Testis (tissue), 5 donors: ENCODE measurements around the gene NOX3. TPM values are rescaled to one million over a fixed set of nuclear protein-coding genes. Genes with fewer than 3 reads are reported as not detected.

Experiments used
- DNase-seq: peaks from one replicate; pipeline ENCODE4 v3.0.0-alpha.2; 2019
- H3K27ac ChIP-seq, 2 donors: fragments of 200-600 bp; sonication (generic); one replicate each; pipeline ENCODE4 v1.5.1; 2019
- H3K27me3 ChIP-seq: fragments of 200-600 bp; sonication (generic); one replicate; pipeline ENCODE4 v1.5.1; 2019
- H3K36me3 ChIP-seq: fragments of 200-600 bp; sonication (generic); one replicate; pipeline ENCODE4 v1.5.1; 2017; ENCODE audit warnings: low read depth; ENCODE audit errors: missing control alignments
- H3K4me1 ChIP-seq: fragments of 200-600 bp; sonication (generic); one replicate; pipeline ENCODE4 v1.5.1; 2019
- H3K4me3 ChIP-seq, 2 donors: fragments of 200-600 bp; sonication (generic); one replicate each; pipeline ENCODE4 v1.5.1; 2017 to 2019
- H3K9me3 ChIP-seq: fragments of 200-600 bp; sonication (generic); one replicate; pipeline ENCODE4 v1.5.1; 2017
- POLR2A ChIP-seq: fragments of 450-650 bp; IDR thresholded peaks from one replicate; pipeline ENCODE4 v1.6.1; 2017; ENCODE audit warnings: antibody characterized with exemption, mild to moderate bottlenecking, moderate library complexity
- WGBS, 2 donors: methylation state at CpG; one replicate each; pipeline ENCODE4 v1.1.5; 2018; 5-methylcytosine and 5-hydroxymethylcytosine counted together
- intact Hi-C: fragments of 100-400 bp; cut with DNase I; formaldehyde crosslinking; loops from one replicate; pipeline ENCODE4 v1.15.1; 2023; ENCODE audit warnings: low total_unique reads
- long read RNA-seq, 2 donors: transcript quantifications; one replicate each; lab custom pipeline, GENCODE V29; 2026
- polyA plus RNA-seq: library from polyadenylated mRNA; stranded (reverse); fragments of 350-450 nt; fragmentation: Illumina TruSeq; extraction: RNeasy Lipid Tissue Mini Kit (QIAGEN cat#74804); gene quantifications from one replicate; pipeline ENCODE4 v1.2.3, GENCODE V29; 2014; ENCODE audit warnings: low read depth, low replicate concordance; ENCODE audit not compliant: insufficient read depth
- total RNA-seq, 2 donors: library from RNA; depleted of rRNA; stranded (reverse); fragments of >200 nt; gene quantifications; one replicate each; pipeline ENCODE4 v1.2.3, GENCODE V29; 2016
- TF ChIP-seq, protein P1 (sequence below), 3 experiments: fragments of 450-650 bp in 2 of 3; fragments of 200-600 bp in 1 of 3; sonication (generic) in 1 of 3; IDR thresholded peaks; one replicate each; pipeline ENCODE4 v1.5.1; 2016 to 2019; ENCODE audit warnings: antibody characterized with exemption in 3 of 3, mild to moderate bottlenecking in 2 of 3, moderate library complexity in 1 of 3

Gene NOX3
- total RNA-seq (not detected), polyA plus RNA-seq (not detected)
- long read RNA-seq, donor 1 = 0 reads
- long read RNA-seq, donor 2 = 0 reads

- no peak for TF ChIP-seq POLR2A
- TF ChIP-seq, protein P1, sequence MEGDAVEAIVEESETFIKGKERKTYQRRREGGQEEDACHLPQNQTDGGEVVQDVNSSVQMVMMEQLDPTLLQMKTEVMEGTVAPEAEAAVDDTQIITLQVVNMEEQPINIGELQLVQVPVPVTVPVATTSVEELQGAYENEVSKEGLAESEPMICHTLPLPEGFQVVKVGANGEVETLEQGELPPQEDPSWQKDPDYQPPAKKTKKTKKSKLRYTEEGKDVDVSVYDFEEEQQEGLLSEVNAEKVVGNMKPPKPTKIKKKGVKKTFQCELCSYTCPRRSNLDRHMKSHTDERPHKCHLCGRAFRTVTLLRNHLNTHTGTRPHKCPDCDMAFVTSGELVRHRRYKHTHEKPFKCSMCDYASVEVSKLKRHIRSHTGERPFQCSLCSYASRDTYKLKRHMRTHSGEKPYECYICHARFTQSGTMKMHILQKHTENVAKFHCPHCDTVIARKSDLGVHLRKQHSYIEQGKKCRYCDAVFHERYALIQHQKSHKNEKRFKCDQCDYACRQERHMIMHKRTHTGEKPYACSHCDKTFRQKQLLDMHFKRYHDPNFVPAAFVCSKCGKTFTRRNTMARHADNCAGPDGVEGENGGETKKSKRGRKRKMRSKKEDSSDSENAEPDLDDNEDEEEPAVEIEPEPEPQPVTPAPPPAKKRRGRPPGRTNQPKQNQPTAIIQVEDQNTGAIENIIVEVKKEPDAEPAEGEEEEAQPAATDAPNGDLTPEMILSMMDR (IDR thresholded peaks at IDR 0.05) = no peak
- Histone ChIP-seq H3K27ac (no peak within 1 kb of the TSS), H3K9me3 (no peaks in the 10 kb centered on the region), H3K4me1 (no peaks in the 10 kb centered on the region), H3K36me3 (no peaks in the 10 kb centered on the region), H3K4me3 (no peak within 1 kb of the TSS), H3K27me3 (no peaks in the 10 kb centered on the region)
- DNase-seq = no peak
- WGBS, 2 donors = 85 to 87% methylated on average over 5 of the region's 5 CpGs
- intact Hi-C loops = no loop called here
These were observed at the start of gene NOX3 for GRCh38 chr6:155455766-155456165. Gene NOX3, minus strand, starts transcription at chr6:155455839. Its CDS starts 39 bp downstream, at chr6:155455800.

- peaks cover 9% of the 10 kb centered on the region for H3K4me1 ChIP-seq
- TF ChIP-seq, protein P1 (IDR thresholded peaks at IDR 0.05) = no peak
- no peak for TF ChIP-seq POLR2A
- H3K27me3 ChIP-seq = no peaks in the 10 kb centered on the region
- WGBS, 2 donors = 40 to 44% methylated on average over 5 of the region's 5 CpGs
- H3K36me3 ChIP-seq = no peaks in the 10 kb centered on the region
- no peak for DNase-seq
- H3K4me3 ChIP-seq = no peak overlapping the region
- H3K27ac ChIP-seq = no peak overlapping the region
- intact Hi-C loops = no loop called here
- no peaks in the 10 kb centered on the region for H3K9me3 ChIP-seq
These were observed 49.4 kb upstream of the NOX3 start for GRCh38 chr6:155504848-155505607.

DNA sequence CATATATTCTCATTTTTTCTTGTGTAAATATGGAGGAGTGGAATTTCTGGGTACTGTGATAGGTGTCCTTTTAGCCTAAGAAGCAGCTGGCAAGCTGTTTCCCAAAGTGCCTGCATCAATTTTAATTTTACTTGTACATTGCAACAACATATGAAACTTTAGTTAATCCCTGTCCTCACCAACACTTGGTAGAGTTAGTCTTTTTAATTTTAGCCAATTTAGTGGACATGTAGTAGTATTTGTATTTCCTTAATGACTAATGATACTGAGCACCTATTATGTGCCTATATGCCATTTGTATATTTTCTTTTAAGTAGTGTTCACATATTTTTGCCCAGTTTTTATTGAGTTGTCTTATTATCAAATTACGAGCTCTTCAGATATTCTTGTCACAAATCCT lies 46.8 kb upstream of the NOX3 start:
- no peak overlapping the region for H3K27ac ChIP-seq
- TF ChIP-seq POLR2A = no peak
- TF ChIP-seq, protein P1 (IDR thresholded peaks at IDR 0.05) = no peak

DNA sequence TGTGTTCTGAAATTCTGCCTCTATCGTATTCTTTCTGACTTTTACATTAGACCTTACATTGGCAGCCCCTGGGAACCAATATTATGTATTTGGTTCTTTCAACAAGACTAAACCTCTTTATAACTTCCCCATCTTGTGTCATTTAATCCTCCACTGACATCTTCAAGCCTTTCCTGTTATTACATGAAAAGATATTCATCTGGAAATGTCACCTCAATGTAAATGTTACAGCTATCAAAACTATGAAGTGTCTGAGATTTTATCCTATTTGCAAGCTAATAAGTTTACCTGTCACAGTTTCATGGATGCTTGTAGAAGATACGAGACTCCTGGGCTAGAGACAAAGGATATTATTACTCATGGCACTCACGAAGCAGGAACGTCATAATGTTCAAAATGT lies 43.9 kb upstream of the NOX3 start:
- no peak for DNase-seq
- WGBS, 2 donors = 95 to 96% methylated on average over 4 of the region's 4 CpGs
- H3K4me1 ChIP-seq = peaks cover 7% of the 10 kb centered on the region
- H3K27me3 ChIP-seq = no peaks in the 10 kb centered on the region
- intact Hi-C loops = no loop called here
- no peak overlapping the region for H3K4me3 ChIP-seq
- no peak for TF ChIP-seq POLR2A
- TF ChIP-seq, protein P1 (IDR thresholded peaks at IDR 0.05) = no peak
- no peaks in the 10 kb centered on the region for H3K9me3 ChIP-seq
- H3K36me3 ChIP-seq = no peaks in the 10 kb centered on the region
- no peak overlapping the region for H3K27ac ChIP-seq

More for the DNA sequence above, 46.8 kb upstream of the NOX3 start:
- intact Hi-C loops = no loop called here
- Histone ChIP-seq H3K27me3 (no peaks in the 10 kb centered on the region), H3K4me3 (no peak overlapping the region), H3K9me3 (no peaks in the 10 kb centered on the region), H3K4me1 (peaks cover 9% of the 10 kb centered on the region), H3K36me3 (no peaks in the 10 kb centered on the region)
- 96 to 100% methylated on average over 1 of the region's 1 CpG for WGBS, 2 donors
- DNase-seq = no peak

DNA sequence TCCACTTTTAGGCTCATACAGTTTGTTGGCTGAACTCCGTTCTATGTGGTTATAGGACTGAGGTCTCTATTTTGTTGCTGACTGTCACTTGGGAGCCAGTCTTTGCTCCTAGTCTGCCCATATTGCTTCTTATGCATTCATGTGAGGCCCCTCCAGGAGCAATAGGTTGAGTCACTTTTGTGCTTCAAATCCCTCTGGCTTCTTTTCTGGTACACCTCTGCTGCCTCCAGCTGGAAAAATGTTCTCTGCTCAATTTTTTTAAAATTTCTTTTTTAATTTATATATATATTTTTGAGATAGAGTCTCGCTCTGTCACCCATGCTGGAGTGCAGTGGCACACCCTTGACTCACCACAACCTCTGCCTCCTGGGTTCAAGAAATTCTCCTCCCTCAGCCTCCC lies 42.7 kb upstream of the NOX3 start:
- 97 to 100% methylated on average over 2 of the region's 2 CpGs for WGBS, 2 donors
- no peak for TF ChIP-seq POLR2A
- TF ChIP-seq, protein P1 (IDR thresholded peaks at IDR 0.05) = no peak
- no peaks in the 10 kb centered on the region for H3K27me3 ChIP-seq
- DNase-seq = no peak
- no peak overlapping the region for H3K27ac ChIP-seq
- no peaks in the 10 kb centered on the region for H3K9me3 ChIP-seq
- no peaks in the 10 kb centered on the region for H3K36me3 ChIP-seq
- peaks cover 9% of the 10 kb centered on the region for H3K4me1 ChIP-seq
- H3K4me3 ChIP-seq = no peak overlapping the region
- intact Hi-C loops = no loop called here
